GM19467 (cell line): Measurements from ENCODE around the gene COL23A1.

Experiments used
- ATAC-seq: cut with Tn5 transposase; IDR thresholded peaks from one replicate; pipeline ENCODE4 v1.9.1; 2021; ENCODE audit warnings: mild to moderate bottlenecking, moderate library complexity; ENCODE audit not compliant: unreplicated experiment

The COL23A1 gene

GRCh38 chr5:178590141-178590923 is at the start of gene COL23A1:
Gene COL23A1 (minus strand): TSS chr5:178590393.
- ATAC-seq, result no peak

- no peak for ATAC-seq
Observed at GRCh38 chr5:178637356-178638074, 47.3 kb upstream of the COL23A1 start.

GRCh38 chr5:178632285-178632684 is 42.1 kb upstream of the COL23A1 start:
- ATAC-seq, result no peak

- no peak for ATAC-seq
Observed at GRCh38 chr5:178630951-178631350, 40.8 kb upstream of the COL23A1 start.

- ATAC-seq, result no peak
Observed at GRCh38 chr5:178630475-178630930, 40.3 kb upstream of the COL23A1 start.

- ATAC-seq, result no peak
Observed at GRCh38 chr5:178627259-178627598, 37.0 kb upstream of the COL23A1 start.

GRCh38 chr5:178626484-178627258 is 36.5 kb upstream of the COL23A1 start, which contains the start of gene CLK4:
Gene CLK4 (minus strand): TSS chr5:178627050. CDS start chr5:178623416, 3,634 bp downstream.
- ATAC-seq, result peak; percentile 77

GRCh38 chr5:178625679-178626483 is 35.7 kb upstream of the COL23A1 start:
- peak; percentile 14 for ATAC-seq

GRCh38 chr5:178624631-178625546 is 34.7 kb upstream of the COL23A1 start:
- ATAC-seq, result no peak

- ATAC-seq, result no peak
Observed at GRCh38 chr5:178622679-178623247, 32.6 kb upstream of the COL23A1 start.

GRCh38 chr5:178619390-178619789 is 29.2 kb upstream of the COL23A1 start:
- ATAC-seq, result no peak

- no peak for ATAC-seq
Observed at GRCh38 chr5:178612299-178612698, 22.1 kb upstream of the COL23A1 start.

- no peak for ATAC-seq
Observed at GRCh38 chr5:178606269-178606668, 16.1 kb upstream of the COL23A1 start.

GRCh38 chr5:178605788-178606187 is 15.6 kb upstream of the COL23A1 start:
- no peak for ATAC-seq

- no peak for ATAC-seq
Observed at GRCh38 chr5:178602752-178603151, 12.6 kb upstream of the COL23A1 start.

GRCh38 chr5:178595750-178596149 is 5.6 kb upstream of the COL23A1 start:
- no peak for ATAC-seq

- no peak for ATAC-seq
Observed at GRCh38 chr5:178595150-178595549, 5.0 kb upstream of the COL23A1 start.

GRCh38 chr5:178590924-178591423 is 781 bp upstream of the COL23A1 start:
- ATAC-seq, result no peak
